Progenitor cell of endocrine pancreas (in vitro differentiated cells): ENCODE data around the gene HPN. TPM values are rescaled to one million over a fixed set of nuclear protein-coding genes. Genes with fewer than 3 reads are reported as not detected.

ENCODE experiments used
- DNase-seq: peaks from one replicate; pipeline ENCODE4 v3.0.0; 2021; ENCODE audit warnings: low spot score; ENCODE audit not compliant: unreplicated experiment
- H3K27ac Mint-ChIP-seq: 2 replicates; pipeline ENCODE4 v1.8.0; 2021; ENCODE audit warnings: mild to moderate bottlenecking, moderate library complexity, mixed read lengths
- H3K27me3 Mint-ChIP-seq: 2 replicates; pipeline ENCODE4 v1.8.0; 2021; ENCODE audit warnings: mixed read lengths
- H3K36me3 Mint-ChIP-seq: 2 replicates; pipeline ENCODE4 v1.8.0; 2022; ENCODE audit warnings: mixed read lengths; ENCODE audit not compliant: insufficient read depth
- H3K4me1 Mint-ChIP-seq: 2 replicates; pipeline ENCODE4 v1.8.0; 2021; ENCODE audit warnings: low read depth, mixed read lengths
- H3K4me3 Mint-ChIP-seq: 2 replicates; pipeline ENCODE4 v1.8.0; 2021; ENCODE audit warnings: low read depth, mild to moderate bottlenecking, moderate library complexity, mixed read lengths
- H3K9me3 Mint-ChIP-seq: 2 replicates; pipeline ENCODE4 v1.8.0; 2021; ENCODE audit warnings: low read depth, mixed read lengths
- CTCF ChIP-seq: fragments of 200-600 bp; sonication (generic); IDR thresholded peaks from one replicate; pipeline ENCODE4 v1.5.0; 2021; ENCODE audit warnings: antibody characterized with exemption, mild to moderate bottlenecking; ENCODE audit not compliant: unreplicated experiment
- total RNA-seq: library from RNA; stranded (reverse); gene quantifications from 2 replicates; pipeline ENCODE4 v1.2.1, GENCODE V29; 2021

The HPN gene
- total RNA-seq, 1 donor from 2014 or later = 70.5 TPM

DNA sequence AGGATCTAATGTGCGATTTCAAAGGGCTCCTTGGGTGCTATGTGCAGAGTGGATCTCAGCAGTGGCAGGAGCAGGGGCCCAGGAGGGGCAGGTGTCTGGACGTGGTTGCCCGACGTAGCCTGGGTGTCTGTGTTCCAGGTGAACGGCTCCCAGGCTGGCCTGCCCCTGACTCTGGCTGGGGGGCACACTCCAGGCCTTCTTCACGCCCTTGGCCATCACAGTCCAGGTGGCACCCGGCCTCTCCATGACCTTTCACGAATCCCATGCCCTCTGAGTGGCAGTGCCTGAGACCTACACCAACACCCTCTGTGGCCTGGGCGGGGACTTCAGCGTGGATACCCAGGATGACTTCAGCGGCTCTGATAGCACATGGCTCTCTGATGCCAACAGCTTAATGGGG, 62.8 kb downstream of the HPN start:
- Mint-ChIP-seq H3K4me1 (no peaks in the 10 kb centered on the region), H3K27me3 (no peaks in the 10 kb centered on the region), H3K9me3 (peaks cover 4% of the 10 kb centered on the region), H3K36me3 (no peaks in the 10 kb centered on the region), H3K4me3 (no peak overlapping the region), H3K27ac (no peak overlapping the region)
- DNase-seq = no peak
- TF ChIP-seq CTCF = no peak

DNA sequence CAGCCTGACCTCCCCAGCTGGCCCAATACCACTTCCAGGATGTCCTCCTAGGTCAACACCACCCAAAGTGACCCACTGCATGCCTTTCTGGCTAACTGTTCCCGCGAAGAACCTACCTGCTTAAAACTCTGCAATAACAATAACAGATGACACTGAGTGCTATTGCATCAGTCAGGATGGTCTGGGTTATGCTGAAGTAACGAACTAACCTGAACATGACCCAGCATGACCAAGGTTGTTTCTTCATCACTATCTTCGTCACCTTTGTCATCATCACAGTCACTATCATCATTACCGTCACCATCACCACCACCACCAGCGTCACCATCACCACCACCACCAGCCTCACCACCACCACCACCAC, 63.5 kb downstream of the HPN start:
- no peak overlapping the region for H3K27ac Mint-ChIP-seq
- peaks cover 4% of the 10 kb centered on the region for H3K9me3 Mint-ChIP-seq
- no peak for TF ChIP-seq CTCF
- no peaks in the 10 kb centered on the region for H3K36me3 Mint-ChIP-seq
- no peaks in the 10 kb centered on the region for H3K27me3 Mint-ChIP-seq
- H3K4me1 Mint-ChIP-seq = no peaks in the 10 kb centered on the region
- DNase-seq = no peak
- H3K4me3 Mint-ChIP-seq = no peak overlapping the region

GRCh38 chr19:35105411-35106290, 64.1 kb downstream of the HPN start:
- peaks cover under 1% of the 10 kb centered on the region for H3K4me1 Mint-ChIP-seq
- H3K36me3 Mint-ChIP-seq = no peaks in the 10 kb centered on the region
- no peak for DNase-seq
- no peak overlapping the region for H3K27ac Mint-ChIP-seq
- no peak overlapping the region for H3K4me3 Mint-ChIP-seq
- peaks cover 4% of the 10 kb centered on the region for H3K9me3 Mint-ChIP-seq
- H3K27me3 Mint-ChIP-seq = no peaks in the 10 kb centered on the region
- no peak for TF ChIP-seq CTCF

- no peak for TF ChIP-seq CTCF
- Mint-ChIP-seq H3K4me1 (peaks cover 3% of the 10 kb centered on the region), H3K27ac (no peak overlapping the region), H3K36me3 (no peaks in the 10 kb centered on the region), H3K27me3 (no peaks in the 10 kb centered on the region), H3K4me3 (no peak overlapping the region), H3K9me3 (peaks cover 4% of the 10 kb centered on the region)
- DNase-seq = no peak
Measured at GRCh38 chr19:35106291-35106583, 64.7 kb downstream of the HPN start.

GRCh38 chr19:35106898-35107541, 65.5 kb downstream of the HPN start:
- Mint-ChIP-seq H3K27ac (peak overlapping the region; percentile 67), H3K4me3 (no peak overlapping the region), H3K36me3 (no peaks in the 10 kb centered on the region), H3K4me1 (peaks cover 6% of the 10 kb centered on the region), H3K9me3 (peaks cover 4% of the 10 kb centered on the region), H3K27me3 (peaks cover 2% of the 10 kb centered on the region)
- no peak for TF ChIP-seq CTCF
- no peak for DNase-seq
